HAP-1 (cell line): ENCODE results near the gene C19orf53.

Source experiments
- DNase-seq, 2 experiments: peaks; one replicate each; pipeline ENCODE4 v3.0.0-alpha.2; 2016 to 2020; ENCODE audit warnings: low spot score in 2 of 2
- H3K27me3 ChIP-seq: fragments of 250-450 bp; sonication (Bioruptor Pico); 2 replicates; pipeline ENCODE4 v1.5.1; 2020; ENCODE audit warnings: low read depth, mild to moderate bottlenecking, moderate library complexity
- H3K36me3 ChIP-seq: fragments of 250-450 bp; sonication (Bioruptor Pico); replicated peaks from 2 replicates; pipeline ENCODE4 v1.5.1; 2020; ENCODE audit warnings: mild to moderate bottlenecking
- H3K4me1 ChIP-seq: fragments of 250-450 bp; sonication (Bioruptor Pico); 2 replicates; pipeline ENCODE4 v1.5.1; 2020; ENCODE audit warnings: mild to moderate bottlenecking
- H3K4me3 ChIP-seq: fragments of 250-450 bp; sonication (Bioruptor Pico); 2 replicates; pipeline ENCODE4 v1.5.1; 2020; ENCODE audit warnings: mild to moderate bottlenecking, moderate library complexity
- H3K9me3 ChIP-seq: fragments of 250-450 bp; sonication (Bioruptor Pico); 2 replicates; pipeline ENCODE4 v1.5.1; 2020; ENCODE audit warnings: mild to moderate bottlenecking, moderate library complexity
- in situ Hi-C: fragments of 300-500 bp; cut with MboI; formaldehyde crosslinking; loops from 3 replicates; pipeline ENCODE4 v1.14.3; 2020; ENCODE audit warnings: low sequenced_read_pairs, inconsistent platforms, mixed read lengths

C19orf53 gene

GRCh38 chr19:13774217-13775191, at the start of gene C19orf53:
TSS of gene C19orf53 (plus strand) at chr19:13774456. CDS start at chr19:13774478, 22 bp downstream.
- H3K4me3 ChIP-seq = peak within 1 kb of the TSS; percentile 95
- in situ Hi-C loops = no loop called here
- H3K9me3 ChIP-seq = no peaks in the 10 kb centered on the region
- H3K4me1 ChIP-seq = peaks cover 8% of the 10 kb centered on the region
- H3K27me3 ChIP-seq = no peaks in the 10 kb centered on the region
- DNase-seq = peak; percentile 87 to 91
- peaks cover 60% of the 10 kb centered on the region for H3K36me3 ChIP-seq

GRCh38 chr19:13726323-13726722, 47.9 kb upstream of the C19orf53 start:
- no peaks in the 10 kb centered on the region for H3K9me3 ChIP-seq
- DNase-seq = no peak
- H3K36me3 ChIP-seq = no peaks in the 10 kb centered on the region
- peaks cover 6% of the 10 kb centered on the region for H3K4me1 ChIP-seq
- H3K27me3 ChIP-seq = no peaks in the 10 kb centered on the region
- no peak overlapping the region for H3K4me3 ChIP-seq
- in situ Hi-C loops = no loop called here

- in situ Hi-C loops = no loop called here
- Histone ChIP-seq H3K27me3 (no peaks in the 10 kb centered on the region), H3K4me1 (peaks cover 9% of the 10 kb centered on the region), H3K9me3 (no peaks in the 10 kb centered on the region), H3K4me3 (no peak overlapping the region), H3K36me3 (no peaks in the 10 kb centered on the region)
- DNase-seq = no peak
Measured at GRCh38 chr19:13727798-13728197, 46.5 kb upstream of the C19orf53 start.

- no peaks in the 10 kb centered on the region for H3K27me3 ChIP-seq
- DNase-seq = no peak
- in situ Hi-C loops = no loop called here
- H3K4me3 ChIP-seq = no peak overlapping the region
- H3K36me3 ChIP-seq = no peaks in the 10 kb centered on the region
- no peaks in the 10 kb centered on the region for H3K9me3 ChIP-seq
- peaks cover 9% of the 10 kb centered on the region for H3K4me1 ChIP-seq
Measured at GRCh38 chr19:13729859-13730258, 44.4 kb upstream of the C19orf53 start.

- H3K9me3 ChIP-seq = no peaks in the 10 kb centered on the region
- H3K4me3 ChIP-seq = peak overlapping the region; percentile 56
- no peaks in the 10 kb centered on the region for H3K36me3 ChIP-seq
- peak; percentile 92 to 97 for DNase-seq
- H3K4me1 ChIP-seq = peaks cover 9% of the 10 kb centered on the region
- in situ Hi-C loops = no loop called here
- no peaks in the 10 kb centered on the region for H3K27me3 ChIP-seq
Measured at GRCh38 chr19:13731147-13731964, 42.9 kb upstream of the C19orf53 start.

- Histone ChIP-seq H3K36me3 (no peaks in the 10 kb centered on the region), H3K4me1 (peaks cover 9% of the 10 kb centered on the region), H3K4me3 (peak overlapping the region; percentile 56), H3K9me3 (no peaks in the 10 kb centered on the region), H3K27me3 (no peaks in the 10 kb centered on the region)
- DNase-seq = no peak
- in situ Hi-C loops = no loop called here
Measured at GRCh38 chr19:13732337-13732736, 41.9 kb upstream of the C19orf53 start.

- H3K4me1 ChIP-seq = peaks cover 9% of the 10 kb centered on the region
- DNase-seq = no peak
- in situ Hi-C loops = no loop called here
- no peak overlapping the region for H3K4me3 ChIP-seq
- H3K9me3 ChIP-seq = no peaks in the 10 kb centered on the region
- H3K36me3 ChIP-seq = peaks cover 3% of the 10 kb centered on the region; the same call in 1 of the 2 replicates
- H3K27me3 ChIP-seq = no peaks in the 10 kb centered on the region
Measured at GRCh38 chr19:13734751-13735150, 39.5 kb upstream of the C19orf53 start.

- Histone ChIP-seq H3K27me3 (no peaks in the 10 kb centered on the region), H3K36me3 (peaks cover 3% of the 10 kb centered on the region; the same call in 1 of the 2 replicates), H3K4me1 (peaks cover 6% of the 10 kb centered on the region; the same call in 1 of the 2 replicates), H3K4me3 (no peak overlapping the region), H3K9me3 (0 out of 2 replicates have a peak, but pooled peaks cover 2% of the 10 kb centered on the region)
- DNase-seq = no peak
- in situ Hi-C loops = no loop called here
Measured at GRCh38 chr19:13738073-13738472, 36.2 kb upstream of the C19orf53 start.

- Histone ChIP-seq H3K4me1 (peaks cover 6% of the 10 kb centered on the region; the same call in 1 of the 2 replicates), H3K4me3 (no peak overlapping the region)
- in situ Hi-C loops = no loop called here
Measured at GRCh38 chr19:13741893-13742292, 32.4 kb upstream of the C19orf53 start.

GRCh38 chr19:13742756-13743155, 31.5 kb upstream of the C19orf53 start:
- in situ Hi-C loops = no loop called here
- DNase-seq = no peak
- peaks cover 3% of the 10 kb centered on the region; the same call in 1 of the 2 replicates for H3K36me3 ChIP-seq
- no peaks in the 10 kb centered on the region for H3K27me3 ChIP-seq
- no peak overlapping the region for H3K4me3 ChIP-seq
- H3K4me1 ChIP-seq = peaks cover 6% of the 10 kb centered on the region; the same call in 1 of the 2 replicates
- H3K9me3 ChIP-seq = 0 out of 2 replicates have a peak, but pooled peaks cover 9% of the 10 kb centered on the region

More at GRCh38 chr19:13741893-13742292, 32.4 kb upstream of the C19orf53 start:
- no peak for DNase-seq
- H3K36me3 ChIP-seq = peaks cover 3% of the 10 kb centered on the region; the same call in 1 of the 2 replicates
- H3K27me3 ChIP-seq = no peaks in the 10 kb centered on the region
- H3K9me3 ChIP-seq = 0 out of 2 replicates have a peak, but pooled peaks cover 3% of the 10 kb centered on the region

GRCh38 chr19:13744174-13744573, 30.1 kb upstream of the C19orf53 start:
- no peak for DNase-seq
- Histone ChIP-seq H3K4me1 (peaks cover 10% of the 10 kb centered on the region; the same call in 1 of the 2 replicates), H3K27me3 (no peaks in the 10 kb centered on the region), H3K4me3 (no peak overlapping the region), H3K36me3 (peaks cover 3% of the 10 kb centered on the region; the same call in 1 of the 2 replicates), H3K9me3 (0 out of 2 replicates have a peak, but pooled peaks cover 9% of the 10 kb centered on the region)
- in situ Hi-C loops = no loop called here

- DNase-seq = no peak
- Histone ChIP-seq H3K4me1 (peaks cover 7% of the 10 kb centered on the region; the same call in 1 of the 2 replicates), H3K4me3 (peak overlapping the region; percentile 59), H3K36me3 (peaks cover 7% of the 10 kb centered on the region), H3K27me3 (no peaks in the 10 kb centered on the region), H3K9me3 (0 out of 2 replicates have a peak, but pooled peaks cover 9% of the 10 kb centered on the region)
- in situ Hi-C loops = no loop called here
Measured at GRCh38 chr19:13747098-13747453, 27.2 kb upstream of the C19orf53 start.

- peak in 1 of 2 experiments; percentile 35 for DNase-seq
- 0 out of 2 replicates have a peak, but pooled peaks cover 6% of the 10 kb centered on the region for H3K9me3 ChIP-seq
- H3K4me3 ChIP-seq = peak overlapping the region; percentile 59
- in situ Hi-C loops = no loop called here
- H3K27me3 ChIP-seq = no peaks in the 10 kb centered on the region
- H3K36me3 ChIP-seq = peaks cover 13% of the 10 kb centered on the region
- H3K4me1 ChIP-seq = peaks cover 4% of the 10 kb centered on the region; the same call in 1 of the 2 replicates
Measured at GRCh38 chr19:13748169-13748828, 26.0 kb upstream of the C19orf53 start.
